Spleen (tissue), 7 donors: ENCODE results near the gene ZNF106.

Source experiments
- CTCF ChIP-seq, 11 experiments: fragments of 200-600 bp in 7 of 11; fragments of 450-650 bp in 4 of 11; sonication (generic) in 4 of 11; IDR thresholded peaks in 8 of 11; conservative IDR thresholded peaks in 3 of 11; 1 replicate in 7 of 11; 2 replicates in 4 of 11; pipeline versions ENCODE4 v1.4.0 to v1.8.0; 2016 to 2021; ENCODE audit warnings: antibody characterized with exemption in 11 of 11, inconsistent platforms in 4 of 11, mild to moderate bottlenecking in 1 of 11
- POLR2AphosphoS5 ChIP-seq, 3 donors: sonication (generic); formaldehyde crosslinking; IDR thresholded peaks; one replicate each; pipeline ENCODE4 v1.5.1; 2017; ENCODE audit warnings: antibody characterized with exemption in 3 of 3
- donor health status: DM: no; HTN: no; CAD: no; lungs with moderate emphysema.
- donor health status: DM: no; HTN: no; CAD: no.
- donor health status: DM: no; HTN: no; CAD: no.

- no peak for TF ChIP-seq CTCF (IDR thresholded peaks at IDR 0.05 in 8 of 11, conservative IDR thresholded peaks at IDR 0.05 in 3 of 11)
- no peak for TF ChIP-seq POLR2AphosphoS5 (IDR thresholded peaks at IDR 0.05)
These were observed 8.2 kb downstream of the ZNF106 start for GRCh38 chr15:42482701-42483100.
